A549 (cell line): ENCODE measurements around the gene KRTAP20-2. TPM values are rescaled to one million over a fixed set of nuclear protein-coding genes. Genes with fewer than 3 reads are reported as not detected.

Source experiments
- ATAC-seq, 2 experiments: fragments of 200-7000 bp in 1 of 2; fragments of >200 bp in 1 of 2; cut with Nextera tagmentation in 1 of 2; cut with Tn5 transposase in 1 of 2; 3 replicates each; pipeline versions ENCODE4 v1.8.0 to v1.9.1; 2018 to 2020; ENCODE audit warnings: mild to moderate bottlenecking in 1 of 2, moderate library complexity in 1 of 2
- CTCF ChIA-PET: fragments of 300-600 bp; sonication (Branson Sonifier 250); formaldehyde crosslinking; extraction: SDS; loops from one replicate; lab custom pipeline; 2021; ENCODE audit warnings: antibody characterized with exemption, inconsistent platforms; lab: Yijun Ruan, JAX
- POLR2A ChIA-PET: fragments of 350-600 bp; formaldehyde crosslinking; extraction: SDS; loops from one replicate; lab custom pipeline; 2021; ENCODE audit warnings: antibody characterized with exemption, inconsistent platforms; lab: Yijun Ruan, JAX
- DNase-seq, 2 experiments: peaks; one replicate each; pipeline versions ENCODE4 v3.0.0 to v3.0.0-alpha.2; 2011 to 2016; ENCODE audit warnings: low read depth in 1 of 2, low spot score in 1 of 2
- FAIRE-seq: peaks from 2 replicates; lab custom pipeline; 2011; peaks lifted over from hg19 to GRCh38; lab: Jason Lieb, UNC
- H3K27ac ChIP-seq, 2 experiments: fragments of >200 bp; sonication (Bioruptor Twin); formaldehyde crosslinking; 3 replicates each; pipeline ENCODE4 v1.5.1; 2016 to 2017
- H3K4me1 ChIP-seq: fragments of >200 bp; sonication (Bioruptor Twin); formaldehyde crosslinking; 3 replicates; pipeline ENCODE4 v1.6.1; 2016
- H3K4me2 ChIP-seq: fragments of >200 bp; sonication (Bioruptor Twin); formaldehyde crosslinking; 3 replicates; pipeline ENCODE4 v1.6.1; 2016
- H3K4me3 ChIP-seq: fragments of >200 bp; sonication (Bioruptor Twin); formaldehyde crosslinking; 3 replicates; pipeline ENCODE4 v1.5.1; 2016
- H3K9me3 ChIP-seq: fragments of >200 bp; sonication (Bioruptor Twin); formaldehyde crosslinking; 3 replicates; pipeline ENCODE4 v1.6.1; 2016
- ATOH8 ChIP-seq: fragments of 250-450 bp; sonication (Bioruptor Pico); IDR thresholded peaks from 2 replicates; pipeline ENCODE4 v1.5.0; 2020; ENCODE audit warnings: low read depth, mild to moderate bottlenecking, moderate library complexity
- BCL3 ChIP-seq: fragments of >200 bp; sonication (Bioruptor Twin); formaldehyde crosslinking; IDR thresholded peaks from 3 replicates; pipeline ENCODE4 v1.6.1; 2016
- BHLHE40 ChIP-seq: IDR thresholded peaks from 2 replicates; pipeline ENCODE4 v1.6.1; 2012; ENCODE audit warnings: low read depth, low read length, inconsistent platforms
- CBX8 ChIP-seq: fragments of 200-600 bp; sonication (generic); IDR thresholded peaks from 2 replicates; pipeline ENCODE4 v1.6.1; 2016
- CEBPB ChIP-seq, 2 experiments: fragments of >200 bp in 1 of 2; sonication (Bioruptor Twin) in 1 of 2; formaldehyde crosslinking in 1 of 2; IDR thresholded peaks; 2 replicates each; pipeline ENCODE4 v1.6.1; 2012 to 2016
- E2F6 ChIP-seq: IDR thresholded peaks from 2 replicates; pipeline ENCODE4 v1.6.1; 2012; ENCODE audit warnings: low read depth, borderline replicate concordance
- EHF ChIP-seq: fragments of 250-450 bp; sonication (Bioruptor Pico); IDR thresholded peaks from 2 replicates; pipeline ENCODE4 v1.5.0; 2020; ENCODE audit warnings: mild to moderate bottlenecking
- ESRRA ChIP-seq: fragments of 150-350 bp; IDR thresholded peaks from 2 replicates; pipeline ENCODE4 v1.6.1; 2014; ENCODE audit warnings: mild to moderate bottlenecking, low read length, borderline replicate concordance
- FOSL2 ChIP-seq, 2 experiments: fragments of 450-650 bp in 1 of 2; fragments of >200 bp in 1 of 2; sonication (Bioruptor Twin) in 1 of 2; formaldehyde crosslinking; IDR thresholded peaks; 2 replicates each; pipeline versions ENCODE4 v1.5.0 to v1.6.1; 2016 to 2020; ENCODE audit warnings: mild to moderate bottlenecking in 1 of 2, moderate library complexity in 1 of 2
- FOXS1 ChIP-seq: fragments of 250-450 bp; sonication (Bioruptor Pico); IDR thresholded peaks from 2 replicates; pipeline ENCODE4 v1.5.0; 2020; ENCODE audit warnings: mild to moderate bottlenecking, moderate library complexity
- GATA3 ChIP-seq: IDR thresholded peaks from 2 replicates; pipeline ENCODE4 v1.6.1; 2012; ENCODE audit warnings: borderline replicate concordance
- HOXA7 ChIP-seq: fragments of 250-450 bp; sonication (Bioruptor Pico); IDR thresholded peaks from 2 replicates; pipeline ENCODE4 v1.5.0; 2020; ENCODE audit warnings: mild to moderate bottlenecking, moderate library complexity
- JUNB ChIP-seq: fragments of >200 bp; sonication (Bioruptor Twin); formaldehyde crosslinking; IDR thresholded peaks from 2 replicates; pipeline ENCODE4 v1.6.1; 2016
- RAD21 ChIP-seq, 2 experiments: fragments of >200 bp in 1 of 2; sonication (Bioruptor Twin) in 1 of 2; formaldehyde crosslinking in 1 of 2; IDR thresholded peaks in 1 of 2; conservative IDR thresholded peaks in 1 of 2; 2 replicates in 1 of 2; 3 replicates in 1 of 2; pipeline ENCODE4 v1.6.1; 2012 to 2018; ENCODE audit warnings: inconsistent platforms in 1 of 2
- RARB ChIP-seq: fragments of 250-450 bp; sonication (Bioruptor Pico); IDR thresholded peaks from 2 replicates; pipeline ENCODE4 v1.8.0; 2021; ENCODE audit warnings: mild to moderate bottlenecking, moderate library complexity
- RFX5 ChIP-seq: fragments of 450-650 bp; IDR thresholded peaks from 2 replicates; pipeline ENCODE4 v1.7.1; 2014; ENCODE audit warnings: antibody characterized with exemption, mild to moderate bottlenecking, moderate library complexity
- SMC3 ChIP-seq: fragments of >200 bp; sonication (Bioruptor Twin); formaldehyde crosslinking; IDR thresholded peaks from 3 replicates; pipeline ENCODE4 v1.6.1; 2018; ENCODE audit warnings: inconsistent platforms
- TFCP2L1 ChIP-seq: fragments of 250-450 bp; sonication (Bioruptor Pico); IDR thresholded peaks from 2 replicates; pipeline ENCODE4 v1.5.0; 2021; ENCODE audit warnings: mild to moderate bottlenecking
- ZNF302 ChIP-seq: fragments of 250-450 bp; sonication (Bioruptor Pico); IDR thresholded peaks from 2 replicates; pipeline ENCODE4 v1.9.0; 2021; ENCODE audit warnings: inconsistent platforms, mild to moderate bottlenecking, moderate library complexity
- ZSCAN20 ChIP-seq: fragments of 250-450 bp; sonication (Bioruptor Pico); IDR thresholded peaks from 2 replicates; pipeline ENCODE4 v1.8.0; 2022; ENCODE audit warnings: mild to moderate bottlenecking, moderate library complexity
- WGBS: methylation state at CpG from one replicate; pipeline ENCODE4 v1.1.6; 2017; ENCODE audit errors: missing lambda C conversion rate; 5-methylcytosine and 5-hydroxymethylcytosine counted together
- polyA plus RNA-seq, 4 experiments: library from polyadenylated mRNA; depleted of rRNA in 3 of 4; stranded (reverse); fragments of >200 nt; fragmentation: RNase III in 1 of 4; extraction: RNeasy Plus Mini Kit Qiagen cat#74134 plus additional on column Dnase treatment in 1 of 4; gene quantifications; 2 replicates in 3 of 4; 3 replicates in 1 of 4; pipeline ENCODE4 v1.2.3, GENCODE V29; 2011 to 2017
- TF ChIP-seq, protein P1 (sequence below): fragments of >200 bp; sonication (Bioruptor Twin); formaldehyde crosslinking; IDR thresholded peaks from 3 replicates; pipeline ENCODE4 v1.5.1; 2016

The KRTAP20-2 gene
- polyA plus RNA-seq, 2 of the 4 experiments (the other 2 are of a cell fraction), result not detected

DNA sequence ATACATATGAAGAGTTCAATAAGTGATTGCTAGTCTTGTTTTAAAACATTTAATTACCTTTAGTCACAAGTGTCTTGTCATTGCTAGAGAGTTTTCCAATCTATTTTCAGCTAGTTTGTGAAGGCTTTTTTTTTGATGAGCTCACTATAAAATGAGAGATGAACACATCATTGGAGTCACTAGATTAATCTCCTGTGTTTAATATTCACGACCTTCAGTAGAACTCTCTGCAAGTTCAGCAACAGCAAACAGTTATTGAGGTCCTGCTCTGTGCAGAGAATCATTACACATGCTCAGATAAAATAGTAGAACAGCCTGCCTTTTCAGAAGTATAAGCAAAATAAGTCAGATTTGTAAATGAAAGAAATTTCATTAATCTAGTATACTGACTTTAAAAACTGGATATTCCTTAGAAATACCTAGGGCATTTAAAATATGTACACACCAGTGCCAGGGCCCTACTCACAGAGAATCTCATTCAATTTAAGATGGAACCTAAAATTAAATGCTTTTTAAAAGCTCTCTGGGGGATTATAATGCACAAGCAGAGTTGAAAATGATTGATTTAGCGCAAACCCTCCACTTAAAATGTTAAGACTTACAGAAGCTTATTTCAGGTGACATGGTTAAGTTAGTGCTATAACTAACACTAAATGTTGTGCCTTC lies 38.1 kb downstream of the KRTAP20-2 start:
- POLR2A ChIA-PET, result no interaction called here
- DNase-seq, result no peak

DNA sequence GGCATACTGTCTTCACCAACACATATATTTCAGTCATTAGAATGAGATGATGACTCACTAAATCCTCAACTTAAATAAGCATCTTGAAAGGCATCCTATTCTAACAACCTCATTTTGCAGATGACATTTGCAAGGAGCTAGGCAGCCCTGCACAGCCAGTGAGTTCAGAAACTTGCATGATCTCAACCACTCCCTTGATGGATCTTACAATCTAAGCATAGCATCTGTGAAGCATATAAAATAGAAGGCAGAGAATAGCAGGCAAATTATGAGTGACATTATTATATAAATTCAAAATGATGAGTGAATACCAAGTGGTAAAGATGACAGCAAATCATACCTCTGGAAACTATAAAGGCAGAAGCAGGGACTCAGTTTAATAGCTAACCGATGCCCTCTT lies 39.3 kb downstream of the KRTAP20-2 start:
- H3K9me3 ChIP-seq, result no peaks in the 10 kb centered on the region
- TF ChIP-seq ATOH8 (CRISPR knock-in tag), result no peak
- TF ChIP-seq SMC3, result no peak
- TF ChIP-seq ESRRA, result no peak
- TF ChIP-seq RFX5, result no peak
- TF ChIP-seq ZNF302 (CRISPR knock-in tag), result no peak
- TF ChIP-seq BCL3, result no peak
- TF ChIP-seq RARB (CRISPR knock-in tag), result no peak
- TF ChIP-seq, protein P1, sequence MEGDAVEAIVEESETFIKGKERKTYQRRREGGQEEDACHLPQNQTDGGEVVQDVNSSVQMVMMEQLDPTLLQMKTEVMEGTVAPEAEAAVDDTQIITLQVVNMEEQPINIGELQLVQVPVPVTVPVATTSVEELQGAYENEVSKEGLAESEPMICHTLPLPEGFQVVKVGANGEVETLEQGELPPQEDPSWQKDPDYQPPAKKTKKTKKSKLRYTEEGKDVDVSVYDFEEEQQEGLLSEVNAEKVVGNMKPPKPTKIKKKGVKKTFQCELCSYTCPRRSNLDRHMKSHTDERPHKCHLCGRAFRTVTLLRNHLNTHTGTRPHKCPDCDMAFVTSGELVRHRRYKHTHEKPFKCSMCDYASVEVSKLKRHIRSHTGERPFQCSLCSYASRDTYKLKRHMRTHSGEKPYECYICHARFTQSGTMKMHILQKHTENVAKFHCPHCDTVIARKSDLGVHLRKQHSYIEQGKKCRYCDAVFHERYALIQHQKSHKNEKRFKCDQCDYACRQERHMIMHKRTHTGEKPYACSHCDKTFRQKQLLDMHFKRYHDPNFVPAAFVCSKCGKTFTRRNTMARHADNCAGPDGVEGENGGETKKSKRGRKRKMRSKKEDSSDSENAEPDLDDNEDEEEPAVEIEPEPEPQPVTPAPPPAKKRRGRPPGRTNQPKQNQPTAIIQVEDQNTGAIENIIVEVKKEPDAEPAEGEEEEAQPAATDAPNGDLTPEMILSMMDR, result no peak
- no peak for TF ChIP-seq FOSL2 (IDR thresholded peaks at IDR 0.05)
- TF ChIP-seq FOSL2 (CRISPR knock-in tag; IDR thresholded peaks at IDR 0.05), result no peak
- TF ChIP-seq EHF, result no peak
- no peak for TF ChIP-seq CBX8
- no peak for TF ChIP-seq JUNB
- no peak for TF ChIP-seq CEBPB (IDR thresholded peaks at IDR 0.05)
- TF ChIP-seq BHLHE40, result no peak
- no peak for TF ChIP-seq ZSCAN20 (CRISPR knock-in tag)
- TF ChIP-seq, all 56 proteins: peak for 0
- WGBS, result 0% methylated on average over 1 of the region's 1 CpG
- Histone ChIP-seq H3K4me2 (no peak overlapping the region), H3K4me3 (no peak overlapping the region), H3K27ac (no peak overlapping the region), H3K4me1 (no peaks in the 10 kb centered on the region)
- no peak for ATAC-seq
- DNase-seq, result no peak
- FAIRE-seq, result no peak
- POLR2A ChIA-PET, result no interaction called here
- CTCF ChIA-PET, result no interaction called here

More for the DNA sequence above, 38.1 kb downstream of the KRTAP20-2 start:
- ATAC-seq (no peak), FAIRE-seq (no peak)
- Histone ChIP-seq H3K4me1 (no peaks in the 10 kb centered on the region), H3K4me2 (no peak overlapping the region), H3K9me3 (no peaks in the 10 kb centered on the region), H3K27ac (no peak overlapping the region), H3K4me3 (no peak overlapping the region)
- no peak for TF ChIP-seq GATA3
- no peak for TF ChIP-seq TFCP2L1 (CRISPR knock-in tag)
- TF ChIP-seq FOXS1, result no peak
- TF ChIP-seq RAD21 (conservative IDR thresholded peaks at IDR 0.05 in 1 of 2, IDR thresholded peaks at IDR 0.05 in 1 of 2), result no peak
- no peak for TF ChIP-seq HOXA7 (CRISPR knock-in tag)
- TF ChIP-seq RARB (CRISPR knock-in tag), result no peak
- no peak for TF ChIP-seq CEBPB (IDR thresholded peaks at IDR 0.05)
- no peak for TF ChIP-seq SMC3
- TF ChIP-seq, protein P1, result no peak
- no peak for TF ChIP-seq E2F6
- CTCF ChIA-PET, result no interaction called here
- 2% methylated on average over 2 of the region's 2 CpGs for WGBS
